CD14-positive monocyte (primary cell): ENCODE results near the gene RNF128. TPM values are rescaled to one million over a fixed set of nuclear protein-coding genes. Genes with fewer than 3 reads are reported as not detected.

ENCODE experiments used
- DNase-seq, 3 donors: peaks; one replicate each; pipeline ENCODE4 v3.0.0-alpha.2; 2011 to 2022
- H2AFZ ChIP-seq: 2 replicates; pipeline ENCODE4 v1.6.0; 2012; ENCODE audit warnings: mild to moderate bottlenecking, low read depth, low read length, inconsistent platforms; ENCODE audit not compliant: insufficient read depth, poor library complexity, severe bottlenecking
- H3K27ac ChIP-seq, 2 donors: 1 replicate in 1 of 2; 2 replicates in 1 of 2; pipeline ENCODE4 v1.5.1; 2012 to 2013; ENCODE audit warnings: low read length in 2 of 2, control low read depth in 1 of 2, inconsistent platforms in 1 of 2, low read depth in 1 of 2, mild to moderate bottlenecking in 1 of 2
- H3K27me3 ChIP-seq, 2 donors: one replicate each; pipeline versions ENCODE4 v1.6.0 to v1.6.1; 2011 to 2013; ENCODE audit warnings: low read length in 2 of 2; ENCODE audit not compliant: control insufficient read depth in 2 of 2, insufficient read depth in 2 of 2
- H3K36me3 ChIP-seq, 2 donors: replicated peaks in 1 of 2; 1 replicate in 1 of 2; 2 replicates in 1 of 2; pipeline versions ENCODE4 v1.5.1 to v1.6.1; 2012 to 2013; ENCODE audit warnings: low read length in 2 of 2, control low read depth in 1 of 2, inconsistent platforms in 1 of 2, mild to moderate bottlenecking in 1 of 2; ENCODE audit not compliant: insufficient read depth in 2 of 2, control insufficient read depth in 1 of 2
- H3K4me1 ChIP-seq, 2 donors: 1 replicate in 1 of 2; 2 replicates in 1 of 2; pipeline versions ENCODE4 v1.5.1 to v1.6.1; 2012 to 2013; ENCODE audit warnings: low read length in 2 of 2, control low read depth in 1 of 2, inconsistent platforms in 1 of 2, mild to moderate bottlenecking in 1 of 2, moderate library complexity in 1 of 2; ENCODE audit not compliant: insufficient read depth in 2 of 2, control insufficient read depth in 1 of 2
- H3K4me2 ChIP-seq: replicated peaks from 2 replicates; pipeline ENCODE3; 2012; ENCODE audit warnings: low read length, moderate library complexity, mild to moderate bottlenecking; ENCODE audit not compliant: poor library complexity, severe bottlenecking; ENCODE audit errors: extremely low read depth
- H3K4me3 ChIP-seq, 3 experiments: fragments of 200-600 bp in 1 of 3; sonication (generic) in 1 of 3; replicated peaks in 1 of 3; 1 replicate in 2 of 3; 2 replicates in 1 of 3; pipeline ENCODE4 v1.5.1; 2011 to 2013; ENCODE audit warnings: low read length in 3 of 3, mild to moderate bottlenecking in 3 of 3, control low read depth in 2 of 3, low read depth in 2 of 3, inconsistent platforms in 1 of 3, moderate library complexity in 1 of 3
- H3K79me2 ChIP-seq: 2 replicates; pipeline ENCODE4 v1.6.0; 2012; ENCODE audit warnings: mild to moderate bottlenecking, control low read depth, inconsistent platforms, low read length, moderate library complexity; ENCODE audit not compliant: insufficient read depth
- H3K9ac ChIP-seq: 2 replicates; pipeline ENCODE4 v1.6.0; 2017; ENCODE audit warnings: low read length, mild to moderate bottlenecking; ENCODE audit not compliant: insufficient read depth, poor library complexity, severe bottlenecking
- H3K9me3 ChIP-seq, 2 donors: replicated peaks in 1 of 2; 1 replicate in 1 of 2; 2 replicates in 1 of 2; pipeline versions ENCODE4 v1.5.1 to v1.6.1; 2012 to 2013; ENCODE audit warnings: low read length in 2 of 2, control low read depth in 1 of 2; ENCODE audit not compliant: control insufficient read depth in 1 of 2, insufficient read depth in 1 of 2
- H4K20me1 ChIP-seq: 2 replicates; pipeline ENCODE4 v1.6.0; 2012; ENCODE audit warnings: mild to moderate bottlenecking, low read length, control low read depth, moderate library complexity; ENCODE audit not compliant: insufficient read depth
- H3K27ac Mint-ChIP-seq, 7 donors: one replicate each; pipeline ENCODE4 v1.8.0; 2020; ENCODE audit warnings: mild to moderate bottlenecking in 7 of 7, mixed read lengths in 7 of 7, moderate library complexity in 6 of 7, inconsistent platforms in 2 of 7
- H3K27me3 Mint-ChIP-seq, 3 donors: one replicate each; pipeline ENCODE4 v1.8.0; 2021 to 2022; ENCODE audit warnings: low read depth in 3 of 3, mild to moderate bottlenecking in 3 of 3, mixed read lengths in 3 of 3, moderate library complexity in 3 of 3, inconsistent platforms in 1 of 3
- H3K36me3 Mint-ChIP-seq, 2 donors: one replicate each; pipeline ENCODE4 v1.8.0; 2020; ENCODE audit warnings: mixed read lengths in 2 of 2, inconsistent platforms in 1 of 2, mild to moderate bottlenecking in 1 of 2
- H3K4me1 Mint-ChIP-seq: one replicate; pipeline ENCODE4 v1.8.0; 2020; ENCODE audit warnings: mild to moderate bottlenecking, mixed read lengths
- H3K4me3 Mint-ChIP-seq, 2 donors: one replicate each; pipeline ENCODE4 v1.8.0; 2020; ENCODE audit warnings: mild to moderate bottlenecking in 2 of 2, mixed read lengths in 2 of 2, moderate library complexity in 1 of 2
- H3K9me3 Mint-ChIP-seq, 7 donors: one replicate each; pipeline ENCODE4 v1.8.0; 2020 to 2022; ENCODE audit warnings: mixed read lengths in 7 of 7, mild to moderate bottlenecking in 6 of 7, moderate library complexity in 6 of 7, inconsistent platforms in 2 of 7
- CTCF ChIP-seq: fragments of 200-600 bp; IDR thresholded peaks from one replicate; pipeline ENCODE4 v1.8.0; 2022; ENCODE audit warnings: antibody characterized with exemption, mild to moderate bottlenecking
- WGBS: methylation state at CpG from one replicate; pipeline ENCODE4 v1.1.5; 2013; ENCODE audit warnings: missing lambda C conversion rate; ENCODE audit not compliant: insufficient coverage; 5-methylcytosine and 5-hydroxymethylcytosine counted together
- intact Hi-C, 2 donors: fragments of 100-400 bp; cut with micrococcal nuclease; formaldehyde crosslinking; loops; one replicate each; pipeline versions ENCODE4 v1.15.0 to v1.15.1; 2023
- polyA plus RNA-seq, 3 donors: library from polyadenylated mRNA; depleted of rRNA in 1 of 3; unstranded in 2 of 3; stranded (reverse) in 1 of 3; fragments of 300-500 nt in 2 of 3; fragments of >200 nt in 1 of 3; fragmentation: Illumina TruSeq in 2 of 3; gene quantifications; 1 replicate in 2 of 3; 2 replicates in 1 of 3; pipeline ENCODE4 v1.2.3, GENCODE V29; 2012 to 2021

Gene RNF128
- polyA plus RNA-seq, 3 donors: not detected

GRCh38 chrX:106711375-106711774 is 15.1 kb upstream of the RNF128 start:
- H3K4me2 ChIP-seq: no peak overlapping the region
- no peaks in the 10 kb centered on the region for H3K36me3 ChIP-seq
- H4K20me1 ChIP-seq: no peaks in the 10 kb centered on the region
- H3K27ac ChIP-seq: no peak overlapping the region
- H3K27me3 Mint-ChIP-seq: peaks cover 0 to 4% (median 0%) of the 10 kb centered on the region in 3 donors
- no peak for DNase-seq
- H3K79me2 ChIP-seq: no peaks in the 10 kb centered on the region
- H3K36me3 Mint-ChIP-seq: no peaks in the 10 kb centered on the region
- TF ChIP-seq CTCF: no peak
- no peak overlapping the region for H3K4me3 ChIP-seq
- H2AFZ ChIP-seq: no peak overlapping the region
- no peaks in the 10 kb centered on the region for H3K4me1 ChIP-seq
- H3K27ac Mint-ChIP-seq: no peak overlapping the region
- H3K9me3 Mint-ChIP-seq: peaks cover 0 to 2% (median 0%) of the 10 kb centered on the region in 7 donors
- H3K27me3 ChIP-seq: no peaks in the 10 kb centered on the region
- no peak overlapping the region for H3K4me3 Mint-ChIP-seq
- no peak overlapping the region for H3K9ac ChIP-seq
- no peaks in the 10 kb centered on the region for H3K4me1 Mint-ChIP-seq
- WGBS: no CpG with 5 or more reads among the region's 4 CpGs
- no peaks in the 10 kb centered on the region for H3K9me3 ChIP-seq
- intact Hi-C loops: no loop called here

GRCh38 chrX:106716004-106716403 is 10.5 kb upstream of the RNF128 start:
- Mint-ChIP-seq H3K4me1 (no peaks in the 10 kb centered on the region), H3K27ac (no peak overlapping the region), H3K36me3 (no peaks in the 10 kb centered on the region), H3K4me3 (no peak overlapping the region), H3K9me3 (peaks cover 0 to 2% (median 0%) of the 10 kb centered on the region in 7 donors), H3K27me3 (peaks cover 0 to 2% (median 0%) of the 10 kb centered on the region in 3 donors)
- Histone ChIP-seq H3K9ac (no peak overlapping the region), H2AFZ (no peak overlapping the region), H3K9me3 (no peaks in the 10 kb centered on the region), H3K27ac (no peak overlapping the region), H3K4me3 (no peak overlapping the region), H3K27me3 (no peaks in the 10 kb centered on the region), H4K20me1 (no peaks in the 10 kb centered on the region), H3K36me3 (no peaks in the 10 kb centered on the region), H3K4me2 (no peak overlapping the region), H3K79me2 (no peaks in the 10 kb centered on the region), H3K4me1 (no peaks in the 10 kb centered on the region)
- intact Hi-C loops: no loop called here
- DNase-seq: no peak
- TF ChIP-seq CTCF: no peak
- no CpG with 5 or more reads among the region's 1 CpG for WGBS
